ENCODE data around the gene CXCR5.

GRCh38 chr11:118901494-118902335, 18.0 kb downstream of the CXCR5 start:
- TF ChIP-seq POLR2A (IDR thresholded peaks at IDR 0.05) (no peak), CTCF (IDR thresholded peaks at IDR 0.05) (no peak)
